SU-DHL-6 (cell line): ENCODE measurements around the gene HHAT.

ENCODE experiments used
- H2AFZ ChIP-seq: fragments of 200-600 bp; sonication (generic); 2 replicates; pipeline ENCODE4 v1.6.1; 2014; ENCODE audit warnings: low read depth, mild to moderate bottlenecking, moderate library complexity, mixed read lengths, antibody characterized with exemption, low read length; ENCODE audit not compliant: severe bottlenecking
- H3F3A ChIP-seq: fragments of 200-600 bp; shearing (Covaris generic); 2 replicates; pipeline ENCODE4 v1.6.0; 2016; ENCODE audit warnings: antibody characterized with exemption, mild to moderate bottlenecking; ENCODE audit not compliant: insufficient read depth
- H3K27ac ChIP-seq: fragments of 200-600 bp; sonication (generic); 2 replicates; pipeline ENCODE4 v1.5.1; 2016; ENCODE audit warnings: low read depth, mild to moderate bottlenecking, low read length, moderate library complexity, mixed read lengths
- H3K27me3 ChIP-seq: fragments of 200-600 bp; sonication (generic), shearing (Covaris generic); 2 replicates; pipeline ENCODE4 v1.6.0; 2014; ENCODE audit warnings: mild to moderate bottlenecking, low read length
- H3K36me3 ChIP-seq: fragments of 200-600 bp; sonication (generic); 2 replicates; pipeline ENCODE4 v1.6.1; 2014; ENCODE audit warnings: mild to moderate bottlenecking, low read length, mixed read lengths
- H3K4me2 ChIP-seq: fragments of 300-600, 200-600 bp; shearing (Covaris generic), sonication (generic); 2 replicates; pipeline ENCODE4 v1.6.0; 2014; ENCODE audit warnings: low read length, low read depth, mild to moderate bottlenecking; ENCODE audit not compliant: poor library complexity, severe bottlenecking
- H3K4me3 ChIP-seq: fragments of 200-600 bp; sonication (generic); 2 replicates; pipeline ENCODE4 v1.5.1; 2014; ENCODE audit warnings: antibody characterized with exemption, low read length, mild to moderate bottlenecking, mixed read lengths; ENCODE audit not compliant: insufficient read depth, poor library complexity, severe bottlenecking
- H3K79me2 ChIP-seq: fragments of 200-600 bp; sonication (generic); 2 replicates; pipeline ENCODE4 v1.6.1; 2014; ENCODE audit warnings: mild to moderate bottlenecking, low read length, moderate library complexity; ENCODE audit not compliant: insufficient read depth
- H3K9ac ChIP-seq: fragments of 200-600 bp; sonication (generic); 2 replicates; pipeline ENCODE4 v1.7.0; 2014; ENCODE audit warnings: mild to moderate bottlenecking, low read length
- H3K9me2 ChIP-seq: fragments of 200-600 bp; sonication (generic); replicated peaks from 2 replicates; pipeline ENCODE4 v1.6.1; 2014; ENCODE audit warnings: low read length; ENCODE audit not compliant: insufficient read depth
- H3K9me3 ChIP-seq: fragments of 200-600 bp; sonication (generic); 2 replicates; pipeline ENCODE4 v1.6.1; 2014; ENCODE audit warnings: low read length, mixed read lengths; ENCODE audit not compliant: insufficient read depth
- H4K20me1 ChIP-seq: fragments of 200-600 bp; sonication (generic); 2 replicates; pipeline ENCODE4 v1.6.1; 2014; ENCODE audit warnings: low read depth, mild to moderate bottlenecking, antibody characterized with exemption, low read length, moderate library complexity, mixed read lengths
- CTCF ChIP-seq: fragments of 200-600 bp; sonication (generic); IDR thresholded peaks from one replicate; pipeline ENCODE4 v1.5.1; 2017; ENCODE audit warnings: antibody characterized with exemption, mild to moderate bottlenecking, low read length, moderate library complexity; ENCODE audit not compliant: insufficient read depth, poor library complexity, severe bottlenecking
- EZH2phosphoT487 ChIP-seq: fragments of 200-600 bp; sonication (generic), shearing (Covaris generic); conservative IDR thresholded peaks from 2 replicates; pipeline ENCODE4 v1.6.1; 2018; ENCODE audit warnings: mild to moderate bottlenecking, antibody characterized with exemption, low read length, moderate library complexity, mixed read lengths

The HHAT gene

GRCh38 chr1:210588357-210588756 lies 259.7 kb downstream of the HHAT start:
- no peak overlapping the region for H3K4me3 ChIP-seq
- TF ChIP-seq EZH2phosphoT487 (no peak), CTCF (no peak)
- H3K27ac ChIP-seq, result no peak overlapping the region
- H3K36me3 ChIP-seq, result no peaks in the 10 kb centered on the region
- no peaks in the 10 kb centered on the region for H3K9me2 ChIP-seq
- H3K79me2 ChIP-seq, result no peaks in the 10 kb centered on the region
- no peak overlapping the region for H3K4me2 ChIP-seq
- H3K9me3 ChIP-seq, result no peaks in the 10 kb centered on the region
- H2AFZ ChIP-seq, result no peak overlapping the region
- no peaks in the 10 kb centered on the region for H3F3A ChIP-seq
- H4K20me1 ChIP-seq, result no peaks in the 10 kb centered on the region
- no peak overlapping the region for H3K9ac ChIP-seq
- H3K27me3 ChIP-seq, result no peaks in the 10 kb centered on the region

- no peaks in the 10 kb centered on the region for H3K79me2 ChIP-seq
- no peaks in the 10 kb centered on the region for H3K9me2 ChIP-seq
- no peaks in the 10 kb centered on the region for H3K27me3 ChIP-seq
- no peaks in the 10 kb centered on the region for H3F3A ChIP-seq
- no peak for TF ChIP-seq CTCF
- no peak for TF ChIP-seq EZH2phosphoT487
- H2AFZ ChIP-seq, result no peak overlapping the region
- H3K4me3 ChIP-seq, result no peak overlapping the region
- no peaks in the 10 kb centered on the region for H4K20me1 ChIP-seq
- H3K9me3 ChIP-seq, result no peaks in the 10 kb centered on the region
- no peak overlapping the region for H3K27ac ChIP-seq
- no peak overlapping the region for H3K4me2 ChIP-seq
- H3K9ac ChIP-seq, result no peak overlapping the region
- no peaks in the 10 kb centered on the region for H3K36me3 ChIP-seq
These were observed 260.2 kb downstream of the HHAT start for GRCh38 chr1:210588946-210589345.

DNA sequence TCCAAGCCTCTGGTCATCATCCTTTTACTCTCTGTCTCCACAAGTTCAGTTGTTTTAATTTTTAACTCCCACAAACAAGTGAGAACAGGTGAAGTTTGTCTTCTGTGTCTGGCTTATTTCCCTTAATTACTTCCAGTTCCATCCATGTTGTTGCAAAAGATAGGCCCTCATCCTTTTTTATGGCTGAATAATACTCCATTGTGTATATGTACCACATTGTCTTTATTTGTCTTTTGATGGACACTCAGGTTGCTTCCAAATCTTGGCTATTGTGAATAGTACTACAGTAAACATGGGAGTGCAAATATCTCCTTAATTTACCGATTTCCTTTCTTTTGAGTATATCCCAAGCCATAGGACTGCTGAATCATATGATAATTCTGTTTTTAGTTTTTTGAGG lies 262.5 kb downstream of the HHAT start:
- Histone ChIP-seq H3K79me2 (no peaks in the 10 kb centered on the region), H3K36me3 (no peaks in the 10 kb centered on the region), H3K9me2 (no peaks in the 10 kb centered on the region), H3F3A (no peaks in the 10 kb centered on the region), H3K4me3 (no peak overlapping the region), H3K9ac (no peak overlapping the region), H4K20me1 (no peaks in the 10 kb centered on the region), H3K9me3 (no peaks in the 10 kb centered on the region), H2AFZ (no peak overlapping the region), H3K27me3 (no peaks in the 10 kb centered on the region), H3K27ac (no peak overlapping the region), H3K4me2 (no peak overlapping the region)
- no peak for TF ChIP-seq EZH2phosphoT487
- TF ChIP-seq CTCF, result no peak

DNA sequence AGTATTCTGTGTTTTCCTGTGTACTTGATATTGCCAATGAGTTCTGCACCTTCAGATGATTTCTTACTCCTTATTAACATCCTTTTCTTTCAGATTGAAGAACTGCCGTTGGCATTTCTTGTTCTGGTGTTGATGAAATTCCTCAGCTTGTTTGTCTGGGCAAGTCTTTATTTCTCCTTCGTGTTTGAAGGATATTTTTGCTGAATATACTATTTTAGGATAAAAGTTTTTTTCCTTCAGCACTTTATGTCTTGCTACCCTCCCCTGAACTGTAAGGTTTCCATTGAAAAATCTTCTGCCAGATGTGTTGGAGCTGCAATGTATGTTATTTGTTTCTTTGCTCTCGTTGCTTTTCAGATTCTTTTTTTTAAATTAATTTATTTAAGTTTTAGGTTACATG lies 265.9 kb downstream of the HHAT start:
- TF ChIP-seq CTCF (no peak), EZH2phosphoT487 (no peak)
- Histone ChIP-seq H3K9me3 (no peaks in the 10 kb centered on the region), H3F3A (no peaks in the 10 kb centered on the region), H3K27me3 (no peaks in the 10 kb centered on the region), H3K9ac (no peak overlapping the region), H3K36me3 (no peaks in the 10 kb centered on the region), H3K4me2 (no peak overlapping the region), H2AFZ (no peak overlapping the region), H3K9me2 (no peaks in the 10 kb centered on the region), H3K27ac (no peak overlapping the region), H3K4me3 (no peak overlapping the region), H3K79me2 (no peaks in the 10 kb centered on the region), H4K20me1 (no peaks in the 10 kb centered on the region)
